ENCODE results near the gene AHDC1. TPM values are rescaled to one million over a fixed set of nuclear protein-coding genes. Genes with fewer than 3 reads are reported as not detected.
"Not testable (repeated sequence)": the region's sequence is repeated elsewhere in the genome, so short reads cannot be mapped to it uniquely, and the experiment has no call there.

AHDC1 gene
- total and polyA plus RNA-seq, 2 donors: 4.2 to 22.6 TPM

GRCh38 chr1:27647328-27647727 is 43.4 kb upstream of the AHDC1 start:
- Histone ChIP-seq H3K4me3 (ENCODE audit: low read length in 2 of 2) (no peak overlapping the region), H3K27ac (ENCODE audit: low read depth in 1 of 2, low read length in 1 of 2) (no peak overlapping the region), H3K36me3 (ENCODE audit: control insufficient read depth in 2 of 2, insufficient read depth in 2 of 2, low read length in 1 of 2) (no peaks in the 10 kb centered on the region), H3K9me3 (ENCODE audit: control insufficient read depth in 2 of 2, insufficient read depth in 1 of 2, low read length in 1 of 2) (no peaks in the 10 kb centered on the region), H3K4me1 (ENCODE audit: control insufficient read depth in 2 of 2, insufficient read depth in 2 of 2, low read length in 2 of 2) (peaks cover 10 to 25% of the 10 kb centered on the region in 2 donors), H3K27me3 (ENCODE audit: control insufficient read depth in 2 of 2, insufficient read depth in 1 of 2, low read length in 1 of 2) (no peaks in the 10 kb centered on the region)
- WGBS: 98% methylated on average over 5 of the region's 5 CpGs
- no peak for DNase-seq (ENCODE audit: low read depth in 6 of 9, low spot score in 9 of 9)

GRCh38 chr1:27646676-27647075 is 42.7 kb upstream of the AHDC1 start:
- no peaks in the 10 kb centered on the region for H3K36me3 ChIP-seq (ENCODE audit: control insufficient read depth in 2 of 2, insufficient read depth in 2 of 2, low read length in 1 of 2)
- H3K27me3 ChIP-seq (ENCODE audit: control insufficient read depth in 2 of 2, insufficient read depth in 1 of 2, low read length in 1 of 2): no peaks in the 10 kb centered on the region
- H3K9me3 ChIP-seq (ENCODE audit: control insufficient read depth in 2 of 2, insufficient read depth in 1 of 2, low read length in 1 of 2): no peaks in the 10 kb centered on the region
- H3K4me3 ChIP-seq (ENCODE audit: low read length in 2 of 2): no peak overlapping the region
- WGBS: 89% methylated on average over 8 of the region's 8 CpGs
- no peak overlapping the region for H3K27ac ChIP-seq (ENCODE audit: low read depth in 1 of 2, low read length in 1 of 2)
- no peak for DNase-seq (ENCODE audit: low read depth in 6 of 9, low spot score in 9 of 9)
- H3K4me1 ChIP-seq (ENCODE audit: control insufficient read depth in 2 of 2, insufficient read depth in 2 of 2, low read length in 2 of 2): peaks cover 10 to 25% of the 10 kb centered on the region in 2 donors

DNA sequence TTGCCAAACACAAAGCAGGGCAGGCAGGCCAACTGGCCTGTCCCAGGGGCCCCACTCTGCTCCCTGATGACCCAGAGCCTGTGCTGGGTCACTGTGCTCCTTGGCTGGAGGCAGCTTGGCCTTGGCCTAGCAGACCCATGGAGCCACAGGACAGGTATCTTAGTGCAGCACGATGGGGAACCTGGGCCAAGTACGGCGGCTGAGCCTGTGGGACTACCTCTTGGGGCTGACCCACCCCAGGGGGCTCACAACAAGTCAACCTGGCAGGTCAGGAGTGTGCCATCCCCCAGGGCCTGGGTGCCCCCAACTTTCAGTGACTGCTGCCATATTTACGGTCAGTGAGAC is 41.1 kb upstream of the AHDC1 start:
- Histone ChIP-seq H3K9me3 (ENCODE audit: control insufficient read depth in 2 of 2, insufficient read depth in 1 of 2, low read length in 1 of 2) (no peaks in the 10 kb centered on the region), H3K27me3 (ENCODE audit: control insufficient read depth in 2 of 2, insufficient read depth in 1 of 2, low read length in 1 of 2) (no peaks in the 10 kb centered on the region), H3K4me1 (ENCODE audit: control insufficient read depth in 2 of 2, insufficient read depth in 2 of 2, low read length in 2 of 2) (peaks cover 2 to 11% of the 10 kb centered on the region in 2 donors), H3K36me3 (ENCODE audit: control insufficient read depth in 2 of 2, insufficient read depth in 2 of 2, low read length in 1 of 2) (no peaks in the 10 kb centered on the region), H3K4me3 (ENCODE audit: low read length in 2 of 2) (no peak overlapping the region), H3K27ac (ENCODE audit: low read depth in 1 of 2, low read length in 1 of 2) (no peak overlapping the region)
- no peak for DNase-seq (ENCODE audit: low read depth in 6 of 9, low spot score in 9 of 9)
- WGBS: 97% methylated on average over 4 of the region's 4 CpGs

GRCh38 chr1:27644369-27645070 is 40.6 kb upstream of the AHDC1 start:
- H3K27me3 ChIP-seq (ENCODE audit: control insufficient read depth in 2 of 2, insufficient read depth in 1 of 2, low read length in 1 of 2): no peaks in the 10 kb centered on the region
- no peaks in the 10 kb centered on the region for H3K36me3 ChIP-seq (ENCODE audit: control insufficient read depth in 2 of 2, insufficient read depth in 2 of 2, low read length in 1 of 2)
- WGBS: 92% methylated on average over 5 of the region's 5 CpGs
- H3K4me3 ChIP-seq (ENCODE audit: low read length in 2 of 2): no peak overlapping the region
- peaks cover 2 to 9% of the 10 kb centered on the region in 2 donors for H3K4me1 ChIP-seq (ENCODE audit: control insufficient read depth in 2 of 2, insufficient read depth in 2 of 2, low read length in 2 of 2)
- H3K27ac ChIP-seq (ENCODE audit: low read depth in 1 of 2, low read length in 1 of 2): no peak overlapping the region
- H3K9me3 ChIP-seq (ENCODE audit: control insufficient read depth in 2 of 2, insufficient read depth in 1 of 2, low read length in 1 of 2): no peaks in the 10 kb centered on the region
- no peak for DNase-seq (ENCODE audit: low read depth in 6 of 9, low spot score in 9 of 9)

- Histone ChIP-seq H3K9me3 (ENCODE audit: control insufficient read depth in 2 of 2, insufficient read depth in 1 of 2, low read length in 1 of 2) (no peaks in the 10 kb centered on the region), H3K27me3 (ENCODE audit: control insufficient read depth in 2 of 2, insufficient read depth in 1 of 2, low read length in 1 of 2) (no peaks in the 10 kb centered on the region), H3K27ac (ENCODE audit: low read depth in 1 of 2, low read length in 1 of 2) (no peak overlapping the region), H3K4me1 (ENCODE audit: control insufficient read depth in 2 of 2, insufficient read depth in 2 of 2, low read length in 2 of 2) (peaks cover 2 to 9% of the 10 kb centered on the region in 2 donors), H3K36me3 (ENCODE audit: control insufficient read depth in 2 of 2, insufficient read depth in 2 of 2, low read length in 1 of 2) (no peaks in the 10 kb centered on the region), H3K4me3 (ENCODE audit: low read length in 2 of 2) (no peak overlapping the region)
- peak in 3 of 9 donors; percentile 61 to 84 (median 76) for DNase-seq (ENCODE audit: low read depth in 6 of 9, low spot score in 9 of 9)
- 47% methylated on average over 13 of the region's 13 CpGs for WGBS
These were observed 39.8 kb upstream of the AHDC1 start for GRCh38 chr1:27643600-27644368.

GRCh38 chr1:27640514-27640913 is 36.6 kb upstream of the AHDC1 start:
- H3K27me3 ChIP-seq (ENCODE audit: control insufficient read depth in 2 of 2, insufficient read depth in 1 of 2, low read length in 1 of 2); H3K36me3 ChIP-seq (ENCODE audit: control insufficient read depth in 2 of 2, insufficient read depth in 2 of 2, low read length in 1 of 2); DNase-seq (ENCODE audit: low read depth in 6 of 9, low spot score in 9 of 9); H3K4me3 ChIP-seq (ENCODE audit: low read length in 2 of 2); H3K9me3 ChIP-seq (ENCODE audit: control insufficient read depth in 2 of 2, insufficient read depth in 1 of 2, low read length in 1 of 2); H3K27ac ChIP-seq (ENCODE audit: low read depth in 1 of 2, low read length in 1 of 2): not testable (repeated sequence)
- H3K4me1 ChIP-seq (ENCODE audit: control insufficient read depth in 2 of 2, insufficient read depth in 2 of 2, low read length in 2 of 2): peaks cover 3 to 21% of the 10 kb centered on the region in 2 donors
- 97% methylated on average over 9 of the region's 9 CpGs for WGBS

- peaks cover 9 to 32% of the 10 kb centered on the region in 2 donors for H3K4me1 ChIP-seq (ENCODE audit: control insufficient read depth in 2 of 2, insufficient read depth in 2 of 2, low read length in 2 of 2)
- peaks cover 0 to 17% of the 10 kb centered on the region in 2 donors for H3K27me3 ChIP-seq (ENCODE audit: control insufficient read depth in 2 of 2, insufficient read depth in 1 of 2, low read length in 1 of 2)
- H3K36me3 ChIP-seq (ENCODE audit: control insufficient read depth in 2 of 2, insufficient read depth in 2 of 2, low read length in 1 of 2): no peaks in the 10 kb centered on the region
- no peak overlapping the region for H3K27ac ChIP-seq (ENCODE audit: low read depth in 1 of 2, low read length in 1 of 2)
- DNase-seq (ENCODE audit: low read depth in 6 of 9, low spot score in 9 of 9): no peak
- no peaks in the 10 kb centered on the region for H3K9me3 ChIP-seq (ENCODE audit: control insufficient read depth in 2 of 2, insufficient read depth in 1 of 2, low read length in 1 of 2)
- H3K4me3 ChIP-seq (ENCODE audit: low read length in 2 of 2): no peak overlapping the region
- WGBS: over 99% methylated on average over 2 of the region's 2 CpGs
These were observed 34.9 kb upstream of the AHDC1 start for GRCh38 chr1:27638805-27639204.

GRCh38 chr1:27638047-27638734 is 34.2 kb upstream of the AHDC1 start:
- DNase-seq (ENCODE audit: low read depth in 6 of 9, low spot score in 9 of 9): no peak
- no peaks in the 10 kb centered on the region for H3K9me3 ChIP-seq (ENCODE audit: control insufficient read depth in 2 of 2, insufficient read depth in 1 of 2, low read length in 1 of 2)
- no peak overlapping the region for H3K4me3 ChIP-seq (ENCODE audit: low read length in 2 of 2)
- 85% methylated on average over 5 of the region's 5 CpGs for WGBS
- H3K27ac ChIP-seq (ENCODE audit: low read depth in 1 of 2, low read length in 1 of 2): no peak overlapping the region
- peaks cover 13 to 34% of the 10 kb centered on the region in 2 donors for H3K4me1 ChIP-seq (ENCODE audit: control insufficient read depth in 2 of 2, insufficient read depth in 2 of 2, low read length in 2 of 2)
- H3K27me3 ChIP-seq (ENCODE audit: control insufficient read depth in 2 of 2, insufficient read depth in 1 of 2, low read length in 1 of 2): peaks cover 0 to 22% of the 10 kb centered on the region in 2 donors
- H3K36me3 ChIP-seq (ENCODE audit: control insufficient read depth in 2 of 2, insufficient read depth in 2 of 2, low read length in 1 of 2): no peaks in the 10 kb centered on the region
